ENCODE measurements around the gene NOTCH2.

The NOTCH2 gene

GRCh38 chr1:119908661-119909060 is 160.8 kb downstream of the NOTCH2 start:
- no peak for DNase-seq (ENCODE audit: low read depth, low spot score)

- DNase-seq (ENCODE audit: low read depth, low spot score) = no peak
These were observed 162.4 kb downstream of the NOTCH2 start for GRCh38 chr1:119906927-119907652.

- no peak for DNase-seq (ENCODE audit: low read depth, low spot score)
These were observed 166.0 kb downstream of the NOTCH2 start for GRCh38 chr1:119903443-119903835.

- no peak for DNase-seq (ENCODE audit: low read depth, low spot score)
These were observed 166.6 kb downstream of the NOTCH2 start for GRCh38 chr1:119902775-119903442.

- DNase-seq (ENCODE audit: low read depth, low spot score) = no peak
These were observed 170.3 kb downstream of the NOTCH2 start for GRCh38 chr1:119898981-119899720.

- DNase-seq (ENCODE audit: low read depth, low spot score) = no peak
These were observed 170.9 kb downstream of the NOTCH2 start for GRCh38 chr1:119898530-119898929.

- DNase-seq (ENCODE audit: low read depth, low spot score) = no peak
These were observed 173.2 kb downstream of the NOTCH2 start, which contains the start of gene ADAM30 for GRCh38 chr1:119896303-119896702. Gene ADAM30, minus strand, starts transcription at chr1:119896515. Its CDS starts 179 bp downstream, at chr1:119896336.

- DNase-seq (ENCODE audit: low read depth, low spot score) = no peak
These were observed 174.4 kb downstream of the NOTCH2 start for GRCh38 chr1:119895102-119895501.

GRCh38 chr1:119893827-119894700 is 175.4 kb downstream of the NOTCH2 start:
- no peak for DNase-seq (ENCODE audit: low read depth, low spot score)

- no peak for DNase-seq (ENCODE audit: low read depth, low spot score)
These were observed 176.1 kb downstream of the NOTCH2 start for GRCh38 chr1:119893238-119893791.

GRCh38 chr1:119891386-119891785 is 178.1 kb downstream of the NOTCH2 start:
- DNase-seq (ENCODE audit: low read depth, low spot score) = no peak

GRCh38 chr1:119888476-119888875 is 181.0 kb downstream of the NOTCH2 start:
- no peak for DNase-seq (ENCODE audit: low read depth, low spot score)

- DNase-seq (ENCODE audit: low read depth, low spot score) = no peak
These were observed 182.0 kb downstream of the NOTCH2 start for GRCh38 chr1:119887427-119887826.

GRCh38 chr1:119885903-119886783 is 183.3 kb downstream of the NOTCH2 start:
- peak; percentile 54 for DNase-seq (ENCODE audit: low read depth, low spot score)

- DNase-seq (ENCODE audit: low read depth, low spot score) = no peak
These were observed 184.8 kb downstream of the NOTCH2 start for GRCh38 chr1:119884711-119885110.

- no peak for DNase-seq (ENCODE audit: low read depth, low spot score)
These were observed 185.6 kb downstream of the NOTCH2 start for GRCh38 chr1:119883826-119884225.

- DNase-seq (ENCODE audit: low read depth, low spot score) = no peak
These were observed 187.1 kb downstream of the NOTCH2 start for GRCh38 chr1:119882132-119883049.

GRCh38 chr1:119879510-119880434 is 189.7 kb downstream of the NOTCH2 start:
- no peak for DNase-seq (ENCODE audit: low read depth, low spot score)
